ENCODE data around the gene HOOK2.
"Not testable (repeated sequence)": the region's sequence is repeated elsewhere in the genome, so short reads cannot be mapped to it uniquely, and the experiment has no call there.

HOOK2 gene

DNA sequence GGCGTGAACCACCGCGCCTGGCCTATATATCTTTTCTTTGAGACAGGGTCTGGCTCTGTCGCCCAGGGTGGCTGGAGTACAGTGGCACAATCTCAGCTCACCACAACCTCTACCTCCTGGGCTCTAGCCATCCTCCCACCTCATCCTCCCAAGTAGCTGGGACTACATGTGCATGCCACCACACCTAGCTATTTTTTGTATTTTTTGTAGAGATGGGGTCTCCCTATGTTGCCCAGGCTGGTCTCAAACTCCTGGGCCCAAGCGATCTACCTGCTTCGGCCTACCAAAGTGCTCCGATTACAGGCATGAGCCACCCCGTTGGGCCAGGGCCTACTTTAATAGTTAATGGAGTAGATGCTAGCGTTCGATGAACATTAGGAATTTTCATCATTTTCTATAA, 55.1 kb downstream of the HOOK2 start:
- DNase-seq, result no peak

DNA sequence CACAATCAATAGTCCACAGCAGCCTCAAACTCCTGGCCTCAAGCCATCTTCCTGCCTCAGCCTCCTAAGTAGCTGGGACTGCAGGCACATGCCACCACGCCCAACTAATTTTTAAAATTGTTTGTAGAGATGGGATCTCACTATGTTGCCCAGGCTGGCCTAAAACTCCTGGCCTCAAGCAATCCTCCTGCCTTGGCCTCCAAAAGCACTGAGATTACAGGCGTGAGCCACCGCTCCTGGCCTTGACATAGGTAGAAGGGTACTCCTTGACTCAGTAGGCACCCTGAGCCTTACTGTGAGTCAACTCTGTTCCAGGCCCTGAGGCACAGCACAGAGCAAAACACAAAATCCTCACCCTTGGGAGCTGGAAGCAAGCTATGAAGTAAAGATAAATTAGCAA, 59.4 kb downstream of the HOOK2 start:
- DNase-seq, result no peak

- DNase-seq, result no peak
Observed at GRCh38 chr19:12715102-12715501, 60.2 kb downstream of the HOOK2 start.

GRCh38 chr19:12713304-12713703, 62.0 kb downstream of the HOOK2 start:
- DNase-seq, result not testable (repeated sequence)
